Skeletal muscle tissue (tissue), 4 donors: Measurements from ENCODE around the gene TRIM47. TPM values are rescaled to one million over a fixed set of nuclear protein-coding genes. Genes with fewer than 3 reads are reported as not detected.

Experiments
- H3K27ac ChIP-seq: one replicate; pipeline ENCODE4 v1.7.0; 2013; ENCODE audit warnings: mild to moderate bottlenecking, low read depth, low read length, inconsistent platforms
- H3K27me3 ChIP-seq, 3 donors: one replicate each; pipeline ENCODE4 v1.7.0; 2013; ENCODE audit warnings: low read length in 3 of 3; ENCODE audit not compliant: control insufficient read depth in 3 of 3, insufficient read depth in 3 of 3
- H3K36me3 ChIP-seq, 3 donors: one replicate each; pipeline ENCODE4 v1.7.0; 2013; ENCODE audit warnings: low read length in 3 of 3; ENCODE audit not compliant: control insufficient read depth in 3 of 3, insufficient read depth in 3 of 3
- H3K4me1 ChIP-seq, 3 donors: one replicate each; pipeline ENCODE4 v1.7.0; 2013; ENCODE audit warnings: low read length in 3 of 3, mild to moderate bottlenecking in 3 of 3; ENCODE audit not compliant: control insufficient read depth in 3 of 3, insufficient read depth in 3 of 3
- H3K4me3 ChIP-seq, 3 donors: one replicate each; pipeline ENCODE4 v1.7.0; 2013; ENCODE audit warnings: low read length in 3 of 3
- H3K9ac ChIP-seq, 3 donors: one replicate each; pipeline ENCODE4 v1.7.0; 2013; ENCODE audit warnings: low read length in 3 of 3, mild to moderate bottlenecking in 3 of 3, moderate library complexity in 2 of 3, low read depth in 1 of 3
- H3K9me3 ChIP-seq, 3 donors: one replicate each; pipeline ENCODE4 v1.7.0; 2013; ENCODE audit warnings: low read length in 3 of 3; ENCODE audit not compliant: control insufficient read depth in 3 of 3
- total RNA-seq: library from RNA; depleted of rRNA; stranded (reverse); fragments of >200 nt; gene quantifications from one replicate; pipeline ENCODE4 v1.2.3, GENCODE V29; 2014
- donor health status: Osteomylitis.

Gene TRIM47
- total RNA-seq: 23.5 TPM

- H3K27ac ChIP-seq: peak within 1 kb of the TSS; percentile 96
- peaks cover 40 to 61% (median 49%) of the 10 kb centered on the region in 3 donors for H3K4me1 ChIP-seq
- peak within 1 kb of the TSS; percentile 87 to 90 (median 87) for H3K9ac ChIP-seq
- no peaks in the 10 kb centered on the region for H3K9me3 ChIP-seq
- H3K36me3 ChIP-seq: peaks cover 0 to 11% (median 5%) of the 10 kb centered on the region in 3 donors
- H3K4me3 ChIP-seq: peak within 1 kb of the TSS; percentile 79 to 84 (median 79)
- H3K27me3 ChIP-seq: no peaks in the 10 kb centered on the region
Measured at GRCh38 chr17:75878174-75878998, at the start of gene TRIM47. TRIM47 (minus strand) TSS chr17:75878581; CDS start chr17:75878548, 33 bp downstream.

GRCh38 chr17:75927286-75927922 is 49.0 kb upstream of the TRIM47 start:
- Histone ChIP-seq H3K9me3 (no peaks in the 10 kb centered on the region), H3K4me1 (no peaks in the 10 kb centered on the region), H3K4me3 (no peak overlapping the region), H3K27ac (no peak overlapping the region), H3K9ac (no peak overlapping the region), H3K36me3 (peaks cover 7 to 13% (median 9%) of the 10 kb centered on the region in 3 donors), H3K27me3 (no peaks in the 10 kb centered on the region)

- H3K27ac ChIP-seq: no peak overlapping the region
- H3K27me3 ChIP-seq: no peaks in the 10 kb centered on the region
- H3K4me1 ChIP-seq: no peaks in the 10 kb centered on the region
- no peaks in the 10 kb centered on the region for H3K9me3 ChIP-seq
- no peak overlapping the region for H3K9ac ChIP-seq
- peaks cover 7 to 19% (median 11%) of the 10 kb centered on the region in 3 donors for H3K36me3 ChIP-seq
- H3K4me3 ChIP-seq: no peak overlapping the region
Measured at GRCh38 chr17:75926456-75926855, 48.1 kb upstream of the TRIM47 start.

GRCh38 chr17:75925912-75926311 is 47.5 kb upstream of the TRIM47 start:
- peaks cover 7 to 19% (median 11%) of the 10 kb centered on the region in 3 donors for H3K36me3 ChIP-seq
- H3K9me3 ChIP-seq: no peaks in the 10 kb centered on the region
- no peak overlapping the region for H3K27ac ChIP-seq

GRCh38 chr17:75925103-75925502 is 46.7 kb upstream of the TRIM47 start:
- no peak overlapping the region for H3K4me3 ChIP-seq
- no peaks in the 10 kb centered on the region for H3K27me3 ChIP-seq
- no peaks in the 10 kb centered on the region for H3K4me1 ChIP-seq
- no peak overlapping the region for H3K9ac ChIP-seq
- H3K9me3 ChIP-seq: no peaks in the 10 kb centered on the region
- H3K27ac ChIP-seq: no peak overlapping the region
- peaks cover 7 to 19% (median 11%) of the 10 kb centered on the region in 3 donors for H3K36me3 ChIP-seq

More at GRCh38 chr17:75925912-75926311, 47.5 kb upstream of the TRIM47 start:
- H3K27me3 ChIP-seq: no peaks in the 10 kb centered on the region
- no peaks in the 10 kb centered on the region for H3K4me1 ChIP-seq
- H3K4me3 ChIP-seq: no peak overlapping the region
- H3K9ac ChIP-seq: no peak overlapping the region

GRCh38 chr17:75922963-75923874 is 44.8 kb upstream of the TRIM47 start:
- no peaks in the 10 kb centered on the region for H3K4me1 ChIP-seq
- no peaks in the 10 kb centered on the region for H3K9me3 ChIP-seq
- no peaks in the 10 kb centered on the region for H3K27me3 ChIP-seq
- no peak overlapping the region for H3K4me3 ChIP-seq
- peaks cover 7 to 19% (median 13%) of the 10 kb centered on the region in 3 donors for H3K36me3 ChIP-seq
- no peak overlapping the region for H3K9ac ChIP-seq
- H3K27ac ChIP-seq: no peak overlapping the region

- Histone ChIP-seq H3K4me3 (no peak overlapping the region), H3K4me1 (no peaks in the 10 kb centered on the region), H3K27ac (no peak overlapping the region), H3K9ac (no peak overlapping the region), H3K9me3 (no peaks in the 10 kb centered on the region), H3K36me3 (peaks cover 9 to 19% (median 13%) of the 10 kb centered on the region in 3 donors), H3K27me3 (no peaks in the 10 kb centered on the region)
Measured at GRCh38 chr17:75922173-75922961, 44.0 kb upstream of the TRIM47 start.

- Histone ChIP-seq H3K27me3 (no peaks in the 10 kb centered on the region), H3K27ac (no peak overlapping the region), H3K36me3 (peaks cover 11 to 18% (median 12%) of the 10 kb centered on the region in 3 donors), H3K9me3 (no peaks in the 10 kb centered on the region), H3K4me1 (no peaks in the 10 kb centered on the region), H3K9ac (no peak overlapping the region), H3K4me3 (no peak overlapping the region)
Measured at GRCh38 chr17:75921596-75921995, 43.2 kb upstream of the TRIM47 start.

- no peaks in the 10 kb centered on the region for H3K27me3 ChIP-seq
- no peaks in the 10 kb centered on the region for H3K4me1 ChIP-seq
- peaks cover 8 to 9% (median 9%) of the 10 kb centered on the region in 3 donors for H3K36me3 ChIP-seq
- no peaks in the 10 kb centered on the region for H3K9me3 ChIP-seq
- H3K9ac ChIP-seq: no peak overlapping the region
- H3K27ac ChIP-seq: no peak overlapping the region
- no peak overlapping the region for H3K4me3 ChIP-seq
Measured at GRCh38 chr17:75920045-75920560, 41.7 kb upstream of the TRIM47 start.
